Measurements from ENCODE around the gene BEND6. TPM values are rescaled to one million over a fixed set of nuclear protein-coding genes. Genes with fewer than 3 reads are reported as not detected.

The BEND6 gene
- 13.9 TPM for polyA plus RNA-seq (2013, experiment 1 of 2; ENCODE audit: insufficient read length)
- polyA plus RNA-seq (2013, experiment 2 of 2; ENCODE audit: insufficient read length): 17.9 TPM

GRCh38 chr6:56954403-56955170 lies at the start of gene BEND6:
BEND6 (plus strand) TSS chr6:56955107; CDS start chr6:56981811, 26,704 bp downstream.
- DNase-seq: peak; percentile 91

- no peak for DNase-seq
Observed at GRCh38 chr6:56905378-56905777, 49.5 kb upstream of the BEND6 start.

GRCh38 chr6:56906752-56907151 lies 48.2 kb upstream of the BEND6 start:
- peak; percentile 38 for DNase-seq

GRCh38 chr6:56909115-56909907 lies 45.6 kb upstream of the BEND6 start:
- no peak for DNase-seq

- DNase-seq: peak; percentile 88
Observed at GRCh38 chr6:56911847-56912246, 43.1 kb upstream of the BEND6 start.

GRCh38 chr6:56913285-56914074 lies 41.4 kb upstream of the BEND6 start:
- no peak for DNase-seq

GRCh38 chr6:56914798-56915658 lies 39.9 kb upstream of the BEND6 start:
- no peak for DNase-seq

- no peak for DNase-seq
Observed at GRCh38 chr6:56915832-56916231, 39.1 kb upstream of the BEND6 start.

- DNase-seq: no peak
Observed at GRCh38 chr6:56916849-56917551, 37.9 kb upstream of the BEND6 start.

- no peak for DNase-seq
Observed at GRCh38 chr6:56922645-56923044, 32.3 kb upstream of the BEND6 start.

GRCh38 chr6:56923565-56923964 lies 31.3 kb upstream of the BEND6 start:
- no peak for DNase-seq

- no peak for DNase-seq
Observed at GRCh38 chr6:56927538-56928453, 27.1 kb upstream of the BEND6 start.

- no peak for DNase-seq
Observed at GRCh38 chr6:56930846-56931245, 24.1 kb upstream of the BEND6 start.

GRCh38 chr6:56932910-56933477 lies 21.9 kb upstream of the BEND6 start:
- no peak for DNase-seq

GRCh38 chr6:56933650-56934049 lies 21.3 kb upstream of the BEND6 start:
- DNase-seq: no peak

GRCh38 chr6:56934876-56935275 lies 20.0 kb upstream of the BEND6 start:
- no peak for DNase-seq

GRCh38 chr6:56936466-56936865 lies 18.4 kb upstream of the BEND6 start:
- DNase-seq: no peak

GRCh38 chr6:56938649-56939191 lies 16.2 kb upstream of the BEND6 start:
- peak; percentile 97 for DNase-seq

GRCh38 chr6:56940463-56940862 lies 14.4 kb upstream of the BEND6 start:
- no peak for DNase-seq
